Measurements from ENCODE around the gene MAPK8.
"Not testable (repeated sequence)": the region's sequence is repeated elsewhere in the genome, so short reads cannot be mapped to it uniquely, and the experiment has no call there.

Gene MAPK8

GRCh38 chr10:48274636-48275035 is 31.8 kb upstream of the MAPK8 start, which contains the start of gene FRMPD2:
Gene FRMPD2, minus strand, starts transcription at chr10:48274696. Its CDS starts 129 bp downstream, at chr10:48274567.
- no peak for DNase-seq (ENCODE audit: low read depth)
- TF ChIP-seq CTCF (conservative IDR thresholded peaks at IDR 0.05; ENCODE audit: low read depth, low read length), result no peak
- no peak within 1 kb of the TSS for H3K4me3 ChIP-seq (ENCODE audit: low read length)

- TF ChIP-seq CTCF (conservative IDR thresholded peaks at IDR 0.05; ENCODE audit: low read depth, low read length), result no peak
- no peak for DNase-seq (ENCODE audit: low read depth)
- H3K4me3 ChIP-seq (ENCODE audit: low read length), result no peak overlapping the region
Observed at GRCh38 chr10:48277093-48277492, 29.4 kb upstream of the MAPK8 start.

- no peak for TF ChIP-seq CTCF (conservative IDR thresholded peaks at IDR 0.05; ENCODE audit: low read depth, low read length)
- H3K4me3 ChIP-seq (ENCODE audit: low read length), result no peak overlapping the region
- no peak for DNase-seq (ENCODE audit: low read depth)
Observed at GRCh38 chr10:48279081-48279751, 27.3 kb upstream of the MAPK8 start.

- not testable (repeated sequence) for DNase-seq (ENCODE audit: low read depth); H3K4me3 ChIP-seq (ENCODE audit: low read length)
Observed at GRCh38 chr10:48281697-48282096, 24.8 kb upstream of the MAPK8 start.

GRCh38 chr10:48282829-48283228 is 23.6 kb upstream of the MAPK8 start:
- no peak for TF ChIP-seq CTCF (conservative IDR thresholded peaks at IDR 0.05; ENCODE audit: low read depth, low read length)
- H3K4me3 ChIP-seq (ENCODE audit: low read length), result no peak overlapping the region
- DNase-seq (ENCODE audit: low read depth), result no peak

GRCh38 chr10:48284002-48284546 is 22.4 kb upstream of the MAPK8 start:
- H3K4me3 ChIP-seq (ENCODE audit: low read length), result no peak overlapping the region
- no peak for DNase-seq (ENCODE audit: low read depth)
- TF ChIP-seq CTCF (conservative IDR thresholded peaks at IDR 0.05; ENCODE audit: low read depth, low read length), result no peak

GRCh38 chr10:48284811-48285210 is 21.7 kb upstream of the MAPK8 start:
- no peak for DNase-seq (ENCODE audit: low read depth)
- no peak overlapping the region for H3K4me3 ChIP-seq (ENCODE audit: low read length)
- TF ChIP-seq CTCF (conservative IDR thresholded peaks at IDR 0.05; ENCODE audit: low read depth, low read length), result no peak
